Measurements from ENCODE around the gene SPDYE18.
"Not testable (repeated sequence)": the region's sequence is repeated elsewhere in the genome, so short reads cannot be mapped to it uniquely, and the experiment has no call there.

SPDYE18 gene, protein sequence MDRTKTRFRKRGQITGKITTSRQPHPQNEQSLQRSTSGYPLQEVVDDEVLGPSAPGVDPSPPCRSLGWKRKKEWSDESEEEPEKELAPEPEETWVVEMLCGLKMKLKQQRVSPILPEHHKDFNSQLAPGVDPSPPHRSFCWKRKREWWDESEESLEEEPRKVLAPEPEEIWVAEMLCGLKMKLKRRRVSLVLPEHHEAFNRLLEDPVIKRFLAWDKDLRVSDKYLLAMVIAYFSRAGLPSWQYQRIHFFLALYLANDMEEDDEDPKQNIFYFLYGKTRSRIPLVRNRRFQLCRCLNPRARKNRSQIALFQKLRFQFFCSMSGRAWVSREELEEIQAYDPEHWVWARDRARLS

DNA sequence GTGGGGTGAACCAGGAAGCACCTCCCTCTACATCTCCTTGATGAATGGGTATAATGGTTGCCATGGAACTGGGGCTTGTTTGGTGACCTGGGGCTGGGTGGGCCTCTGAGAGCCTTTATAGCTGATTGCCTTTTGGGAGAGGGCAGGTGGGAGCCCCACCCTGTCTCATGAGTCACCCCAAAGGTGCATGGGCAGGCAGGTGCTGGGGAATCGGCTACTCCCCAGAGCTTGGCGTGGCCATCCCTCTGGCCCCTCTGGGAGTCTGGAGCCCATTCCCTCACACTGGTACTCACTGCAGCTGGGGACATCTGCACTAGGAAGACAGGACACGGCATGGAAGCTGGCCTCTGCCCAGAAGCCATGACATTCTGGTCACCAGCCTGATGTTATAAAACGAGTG lies at the start of gene SPDYE18:
TSS of gene SPDYE18 (minus strand) at position 2 of the 400 bp plus-strand sequence. CDS start 2,046 bp downstream, outside the sequence.
- not testable (repeated sequence) for DNase-seq (ENCODE audit: low read depth)

DNA sequence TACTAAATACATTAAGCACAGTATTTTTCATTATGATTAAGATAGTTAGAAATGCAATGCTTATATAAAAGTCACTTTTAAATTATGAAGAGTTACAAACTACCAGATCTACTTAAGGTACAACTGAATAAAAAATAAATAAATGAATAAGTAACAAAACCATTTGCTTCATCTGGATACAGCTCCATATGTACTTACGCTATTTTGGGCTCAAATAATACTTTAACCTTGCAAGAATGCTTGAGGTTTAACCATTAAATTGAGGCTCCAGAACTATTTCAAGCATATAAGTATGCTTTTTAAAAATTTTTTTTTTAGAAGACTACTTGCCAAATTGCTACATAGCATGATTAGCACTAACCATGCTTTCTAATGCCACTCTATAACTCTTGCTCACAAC lies 46.0 kb upstream of the SPDYE18 start:
- DNase-seq (ENCODE audit: low read depth): not testable (repeated sequence)

DNA sequence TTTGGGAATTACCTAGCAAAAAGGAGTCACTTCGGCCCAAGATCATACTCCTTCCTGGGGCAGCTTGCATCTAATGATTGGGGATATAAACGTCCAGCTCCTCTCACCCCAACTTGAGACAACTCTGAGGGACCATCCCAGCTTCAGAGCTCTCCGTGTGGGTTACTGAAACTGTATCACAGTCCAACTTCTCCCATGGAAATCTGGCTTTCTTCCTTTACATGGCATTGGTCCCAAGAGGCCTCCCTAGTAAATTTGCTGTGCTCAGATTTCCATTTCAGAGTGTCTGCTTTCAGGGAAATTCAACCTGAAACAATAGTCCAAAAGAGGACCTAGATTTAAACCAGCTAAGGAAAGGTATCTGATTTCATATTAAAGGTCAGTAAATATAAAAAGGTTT lies 45.3 kb upstream of the SPDYE18 start:
- DNase-seq (ENCODE audit: low read depth): not testable (repeated sequence)

DNA sequence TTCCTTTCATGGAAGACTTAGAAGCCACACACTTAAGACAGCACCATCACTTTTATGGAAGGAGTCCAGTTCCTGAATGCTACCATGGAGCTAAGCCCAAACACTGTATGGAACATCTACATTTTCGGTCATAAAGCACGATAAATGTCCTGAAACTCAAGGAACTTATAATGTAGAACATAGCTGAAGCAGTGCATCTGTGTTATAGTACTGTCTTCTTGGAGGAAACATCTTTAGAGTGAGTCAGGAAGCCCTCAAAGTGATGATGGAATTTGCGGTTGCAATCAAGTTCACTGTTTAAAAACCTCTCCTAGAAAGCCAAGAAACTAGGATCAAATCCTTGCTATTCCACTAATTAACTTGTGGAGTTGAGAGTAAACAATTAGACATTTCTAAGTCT lies 43.5 kb upstream of the SPDYE18 start:
- not testable (repeated sequence) for DNase-seq (ENCODE audit: low read depth)

DNA sequence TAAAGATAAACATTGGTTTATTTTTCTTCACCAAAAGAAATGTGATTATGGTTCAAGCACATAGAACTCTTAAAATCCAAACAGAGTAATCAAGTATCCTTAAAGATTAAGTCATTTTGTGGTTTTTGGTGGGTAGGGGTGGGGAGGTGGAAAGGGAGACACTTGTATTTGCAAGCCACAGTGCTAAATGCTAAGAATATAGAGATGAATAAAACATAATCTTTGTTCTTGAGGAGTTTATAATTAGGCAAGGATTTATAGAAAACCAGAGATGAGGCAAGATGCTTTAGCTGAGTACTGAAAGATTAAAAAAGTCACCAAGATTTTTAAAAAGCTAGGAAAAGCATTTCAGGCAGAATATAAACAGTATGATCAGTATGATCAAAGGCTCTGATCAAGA lies 40.3 kb upstream of the SPDYE18 start:
- DNase-seq (ENCODE audit: low read depth): not testable (repeated sequence)

DNA sequence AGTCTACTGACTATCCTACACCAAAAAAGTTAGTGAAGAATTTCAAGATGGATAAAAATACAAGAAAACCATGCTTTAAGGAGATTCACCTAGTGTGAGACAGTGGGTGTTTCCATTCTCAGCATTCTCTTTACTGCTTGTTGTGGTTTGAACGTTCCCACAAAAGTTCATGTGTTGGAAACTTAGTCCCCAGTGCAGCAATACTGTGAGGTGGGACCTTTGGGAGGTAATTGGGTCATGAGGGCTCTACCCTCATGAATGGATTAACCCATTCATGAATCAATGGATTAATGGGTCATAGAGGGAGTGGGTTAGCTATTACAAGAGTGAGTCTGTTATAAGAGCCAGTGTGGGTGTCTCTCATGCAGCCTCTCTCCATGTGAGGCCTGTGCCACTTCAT lies 38.8 kb upstream of the SPDYE18 start:
- not testable (repeated sequence) for DNase-seq (ENCODE audit: low read depth)

DNA sequence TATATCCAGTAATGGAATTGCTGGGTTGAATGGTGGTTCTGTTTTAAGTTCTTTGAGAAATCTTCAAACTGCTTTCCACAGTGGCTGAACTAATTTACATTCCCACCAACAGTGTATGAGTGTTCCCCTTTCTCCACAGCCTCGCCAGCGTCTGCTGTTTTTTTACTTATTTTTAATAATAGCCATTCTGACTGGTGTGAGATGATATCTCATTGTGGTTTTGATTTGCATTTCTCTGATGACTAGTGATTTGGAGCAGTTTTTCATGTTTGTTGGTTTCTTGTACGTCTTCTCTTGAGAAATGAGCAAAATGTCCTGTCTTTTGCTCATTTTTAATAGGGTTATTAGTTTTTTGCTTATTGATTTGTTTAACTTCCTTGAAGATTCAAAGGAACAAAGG lies 38.1 kb upstream of the SPDYE18 start:
- DNase-seq (ENCODE audit: low read depth): not testable (repeated sequence)

DNA sequence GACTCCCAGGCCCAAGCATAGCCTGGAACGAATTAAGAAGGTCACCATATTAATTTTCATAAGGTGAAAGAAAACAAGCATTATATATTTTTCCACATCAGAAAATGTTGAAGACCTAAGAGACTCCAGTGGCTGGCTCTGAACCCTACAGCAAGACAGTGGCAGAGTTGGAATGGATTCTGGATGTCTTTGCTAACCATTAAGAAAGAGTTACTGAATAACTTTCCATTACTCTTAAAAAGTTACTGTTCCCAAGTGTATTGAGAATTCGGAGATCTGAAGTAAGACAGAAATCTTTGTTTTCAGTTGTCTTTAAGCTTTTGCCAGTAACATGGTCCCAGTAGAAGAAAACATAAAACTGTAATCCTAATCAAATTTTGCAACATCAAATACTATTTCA lies 29.9 kb upstream of the SPDYE18 start:
- not testable (repeated sequence) for DNase-seq (ENCODE audit: low read depth)

DNA sequence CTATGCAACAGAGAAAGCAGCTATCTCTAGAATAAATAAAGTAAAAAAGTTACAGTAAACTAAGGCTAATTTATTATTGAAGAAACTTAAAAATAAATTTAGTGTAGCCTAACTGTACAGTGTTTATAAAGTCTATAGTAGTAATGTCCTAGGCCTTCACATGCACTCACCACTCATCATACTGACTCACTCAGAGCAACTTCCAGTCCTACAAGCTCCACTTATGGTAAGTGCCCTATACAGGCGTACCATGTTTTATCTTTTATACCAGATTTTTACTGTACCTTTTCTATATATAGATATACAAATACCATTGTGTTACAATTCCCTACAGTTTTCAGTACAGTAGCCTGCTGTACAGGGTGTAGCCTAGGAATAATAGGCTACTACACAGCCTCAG lies 19.8 kb upstream of the SPDYE18 start:
- DNase-seq (ENCODE audit: low read depth): not testable (repeated sequence)

DNA sequence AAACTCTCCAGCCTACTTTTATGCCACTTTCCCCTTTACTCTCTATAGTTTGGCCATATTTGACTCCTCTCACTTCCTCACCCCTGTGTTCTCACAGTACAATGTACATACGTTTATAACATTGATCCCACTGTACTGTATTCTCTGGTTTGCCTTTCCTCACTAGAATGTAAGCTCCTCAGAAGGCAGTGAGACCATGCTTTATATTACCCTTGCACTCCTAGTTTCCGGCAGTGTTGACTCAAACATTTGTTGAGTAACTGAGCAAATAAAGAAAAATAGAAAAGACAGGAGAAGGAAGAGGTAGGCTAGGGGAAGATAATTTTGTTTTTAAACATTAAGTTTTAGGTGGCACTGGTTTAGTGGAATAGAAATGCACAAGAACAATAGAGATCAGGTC lies 17.9 kb upstream of the SPDYE18 start:
- DNase-seq (ENCODE audit: low read depth): not testable (repeated sequence)

DNA sequence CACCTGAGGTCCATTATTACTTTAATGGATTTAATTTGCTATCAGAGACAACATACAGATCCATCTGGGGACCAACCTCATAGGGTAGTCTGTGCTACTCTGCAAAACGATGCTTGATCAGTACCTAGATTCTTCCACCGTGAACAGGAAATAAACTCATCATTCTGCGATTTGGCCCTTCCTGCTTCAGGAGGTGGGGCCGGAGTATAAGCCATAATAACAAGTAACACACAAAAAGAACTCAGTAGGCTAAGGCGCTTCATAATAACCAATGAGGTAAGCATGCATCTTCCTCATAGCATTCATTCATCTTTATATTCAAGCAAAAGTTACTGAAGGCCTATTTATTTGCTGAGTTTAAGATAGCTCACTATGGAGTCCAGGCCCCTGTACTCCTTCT lies 17.3 kb upstream of the SPDYE18 start:
- DNase-seq (ENCODE audit: low read depth): not testable (repeated sequence)

DNA sequence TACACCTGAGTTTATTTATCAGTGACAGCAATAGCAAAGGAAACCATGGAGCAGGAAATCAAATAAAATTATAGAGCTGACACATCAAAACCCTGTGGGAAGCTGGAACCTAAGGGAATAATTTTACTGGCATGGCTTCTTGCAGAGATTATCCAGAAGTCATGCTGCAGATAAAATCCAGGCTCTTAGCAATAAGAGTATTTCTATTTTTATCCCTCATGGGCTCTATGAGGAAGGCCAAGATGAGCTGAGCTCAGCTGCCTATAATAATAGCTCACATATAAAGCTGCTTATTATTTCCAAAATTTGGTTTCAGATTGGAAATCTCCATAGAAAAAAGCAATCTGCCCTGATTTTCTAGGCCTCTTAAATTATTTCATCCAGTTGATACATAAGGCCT lies 16.8 kb upstream of the SPDYE18 start:
- not testable (repeated sequence) for DNase-seq (ENCODE audit: low read depth)

DNA sequence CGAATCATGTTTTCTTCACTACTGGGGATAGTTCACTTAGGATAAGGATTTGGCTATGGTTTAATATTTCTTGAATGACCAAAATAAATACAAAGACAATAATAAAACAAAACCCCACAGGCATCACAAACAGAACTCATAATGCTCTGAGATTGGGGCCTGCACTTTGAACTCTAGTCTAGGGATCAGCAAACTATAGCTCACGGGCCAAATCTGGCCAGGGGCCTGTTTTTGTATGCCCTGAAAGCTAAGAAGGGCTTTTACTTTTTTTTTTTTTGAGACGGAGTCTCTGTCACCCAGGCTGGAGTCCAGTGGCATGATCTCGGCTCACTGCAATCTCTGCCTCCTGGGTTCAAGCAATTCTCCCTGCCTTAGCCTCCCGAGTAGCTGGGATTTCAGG lies 14.7 kb upstream of the SPDYE18 start:
- DNase-seq (ENCODE audit: low read depth): not testable (repeated sequence)

DNA sequence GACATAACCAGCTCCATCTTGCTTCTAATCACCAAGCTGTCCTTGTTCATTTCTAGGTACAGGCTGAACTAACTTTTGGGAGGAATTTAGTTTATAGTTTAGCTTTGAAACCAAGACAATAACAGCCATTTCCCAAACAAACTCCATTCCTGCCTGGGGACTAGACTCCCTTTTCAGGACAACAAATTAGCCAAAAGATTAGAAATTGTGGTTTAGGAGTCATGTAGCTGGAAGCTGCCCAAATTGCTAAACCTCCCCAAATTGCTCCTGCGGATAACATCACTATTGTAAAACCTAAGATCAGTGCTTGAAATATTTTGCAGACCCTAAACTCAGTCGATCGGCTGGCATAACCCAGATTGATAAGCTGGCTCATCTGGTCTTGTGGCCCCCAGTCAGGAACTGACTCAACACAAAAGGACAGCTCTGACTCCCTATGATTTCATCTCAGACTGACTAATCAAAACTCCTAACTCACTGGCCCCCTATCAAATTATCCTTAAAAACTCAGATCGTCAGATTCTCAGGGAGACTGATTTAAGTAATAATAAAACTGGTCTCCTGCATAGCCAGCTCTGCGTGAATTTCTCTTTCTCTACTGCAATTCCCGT lies 12.5 kb upstream of the SPDYE18 start:
- not testable (repeated sequence) for DNase-seq (ENCODE audit: low read depth)

DNA sequence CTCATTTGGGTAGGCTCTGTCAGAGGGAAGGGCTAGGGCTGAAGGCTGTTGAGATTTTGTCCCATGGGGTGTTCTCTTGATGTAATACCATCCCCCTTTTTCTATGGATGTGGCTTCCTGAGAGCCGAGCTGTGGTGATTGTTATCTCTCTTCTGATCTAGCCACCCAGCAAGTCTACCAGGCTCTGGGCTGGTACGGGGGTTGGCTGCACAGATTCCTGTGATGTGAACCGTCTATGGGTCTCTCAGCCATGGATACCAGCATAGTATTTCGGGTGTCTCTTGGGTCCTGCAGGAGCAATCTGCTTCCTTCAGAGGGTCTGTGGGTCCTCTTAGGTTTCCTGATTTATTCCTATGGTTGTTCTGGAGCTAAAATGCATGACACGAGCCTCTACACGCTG lies 8.8 kb upstream of the SPDYE18 start:
- not testable (repeated sequence) for DNase-seq (ENCODE audit: low read depth)

DNA sequence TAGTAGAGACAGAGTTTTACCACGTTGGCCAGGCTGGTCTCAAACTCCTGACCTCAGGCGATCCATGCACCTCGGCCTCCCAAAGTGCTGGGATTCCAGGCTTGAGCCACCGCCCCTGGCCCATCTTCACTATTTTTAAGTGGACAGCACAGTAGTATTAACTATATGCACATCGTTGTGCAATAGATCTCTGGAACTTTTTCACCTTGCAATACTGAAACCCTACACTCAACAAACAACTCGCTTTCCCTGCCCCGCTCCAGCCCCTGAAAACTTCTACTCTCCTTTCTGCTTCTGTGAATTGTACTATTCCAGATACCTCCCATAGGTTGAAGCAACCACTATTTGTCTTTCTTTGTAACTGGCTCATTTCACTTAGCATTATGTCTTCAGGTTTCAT lies 3.5 kb upstream of the SPDYE18 start:
- DNase-seq (ENCODE audit: low read depth): not testable (repeated sequence)

DNA sequence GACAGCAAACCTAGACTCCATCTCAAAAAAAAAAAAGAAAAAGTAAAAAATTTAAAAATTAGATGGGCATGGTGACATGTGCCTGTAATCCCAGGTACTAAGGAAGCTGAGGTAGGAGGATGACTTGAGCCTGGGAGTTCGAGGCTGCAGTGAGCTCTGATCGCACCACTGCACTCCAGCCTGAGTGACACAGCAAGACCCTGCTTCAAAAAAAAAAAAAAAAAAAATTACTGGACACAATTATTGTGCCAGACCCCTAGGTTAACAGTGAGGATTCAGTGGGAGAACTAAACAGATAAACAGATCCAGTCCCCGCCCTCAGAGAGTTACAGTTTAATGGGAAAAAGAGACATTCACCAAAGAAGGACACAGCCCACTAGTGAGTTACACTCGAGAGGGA lies 1.4 kb upstream of the SPDYE18 start:
- DNase-seq (ENCODE audit: low read depth): not testable (repeated sequence)

DNA sequence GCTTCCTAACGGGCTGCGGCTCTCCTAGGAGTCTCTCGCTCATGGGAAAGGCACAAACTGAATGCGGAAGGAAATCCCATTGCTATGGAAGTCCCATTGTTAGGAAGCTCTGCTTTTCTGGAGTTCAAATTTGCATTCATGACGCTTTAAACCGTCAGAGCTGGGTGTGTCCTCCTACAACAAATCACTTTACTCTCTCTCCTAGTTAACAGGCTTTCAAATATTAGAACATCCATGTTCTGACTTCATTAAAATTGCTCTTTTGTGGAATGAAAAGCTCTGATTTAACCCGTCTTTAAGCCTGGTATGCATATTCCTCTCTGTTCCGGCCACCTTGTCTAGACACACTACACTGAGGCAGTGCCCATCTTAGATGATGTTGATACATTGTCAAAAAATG lies 30.1 kb downstream of the SPDYE18 start, which contains the start of gene SPDYE17:
TSS of gene SPDYE17 (minus strand) at position 101 of the 400 bp plus-strand sequence. CDS start 1,791 bp downstream, outside the sequence.
- DNase-seq (ENCODE audit: low read depth): not testable (repeated sequence)

DNA sequence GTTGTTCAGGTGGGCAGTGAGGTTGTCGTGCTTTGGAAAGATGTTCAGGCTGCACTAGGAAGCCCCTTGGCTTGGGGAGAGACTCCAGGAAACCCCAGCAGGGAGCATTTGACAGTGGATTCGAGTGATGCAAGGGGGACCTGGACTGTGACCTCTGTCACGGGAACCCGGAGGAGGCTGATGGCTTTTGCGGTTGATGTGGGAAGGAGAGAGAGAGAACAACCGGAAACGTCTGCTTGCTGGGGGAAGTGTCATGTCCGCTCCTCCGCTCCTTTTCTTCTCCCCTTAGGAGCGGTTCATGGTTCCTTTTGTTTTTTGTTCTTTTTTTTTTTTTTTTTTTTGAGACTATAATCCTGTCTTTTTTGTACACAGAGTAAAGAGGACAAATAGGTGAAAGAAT lies 36.0 kb downstream of the SPDYE18 start:
- not testable (repeated sequence) for DNase-seq (ENCODE audit: low read depth)

DNA sequence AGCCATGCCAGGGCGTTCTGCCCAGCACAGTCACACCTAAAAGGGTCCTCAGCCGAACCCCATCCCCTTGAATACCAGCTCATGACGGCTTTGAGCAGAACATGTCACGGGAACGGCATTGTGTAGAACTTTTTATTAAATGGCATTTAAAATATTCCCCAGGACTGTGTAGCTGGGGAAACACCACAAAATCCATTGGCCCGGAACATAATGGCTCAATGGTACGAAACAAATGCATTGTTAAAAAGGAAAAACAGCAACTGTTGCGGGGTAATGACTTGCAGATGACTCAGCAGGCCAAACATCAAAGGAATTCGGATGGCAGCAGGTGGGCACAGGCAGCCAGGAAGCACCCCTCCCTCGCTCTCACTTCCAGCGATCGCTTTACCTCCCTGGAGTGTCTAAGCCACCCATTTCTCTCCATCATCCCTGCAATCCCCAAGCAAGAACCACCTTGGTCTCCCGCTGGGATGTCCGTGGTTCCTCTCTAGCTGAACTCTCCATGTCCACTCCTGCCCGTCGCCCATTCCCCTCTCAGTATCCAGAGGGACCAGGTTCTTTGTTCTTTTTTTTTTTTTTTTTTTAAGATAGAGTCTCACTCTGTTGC lies 52.2 kb downstream of the SPDYE18 start:
- DNase-seq (ENCODE audit: low read depth): not testable (repeated sequence)

DNA sequence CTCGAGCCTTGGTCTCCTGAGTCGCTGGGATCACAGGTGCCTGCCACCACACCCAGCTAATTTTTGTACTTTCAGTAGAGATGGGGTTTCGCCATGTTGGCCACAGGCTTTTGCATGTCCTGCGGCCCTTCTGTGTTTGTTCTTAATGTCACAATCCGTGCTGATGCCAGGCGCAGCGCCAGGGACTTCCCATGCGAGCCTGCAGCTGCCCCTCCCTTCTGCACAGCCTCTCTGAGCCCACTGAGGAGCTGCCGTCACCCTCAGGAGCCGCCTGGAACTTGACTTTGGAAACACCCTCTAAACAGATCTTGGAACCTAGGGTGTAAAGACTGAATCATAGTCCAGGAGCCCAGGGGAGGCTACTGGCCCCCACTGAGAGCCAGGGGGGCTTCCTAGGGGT lies 54.4 kb downstream of the SPDYE18 start:
- not testable (repeated sequence) for DNase-seq (ENCODE audit: low read depth)

DNA sequence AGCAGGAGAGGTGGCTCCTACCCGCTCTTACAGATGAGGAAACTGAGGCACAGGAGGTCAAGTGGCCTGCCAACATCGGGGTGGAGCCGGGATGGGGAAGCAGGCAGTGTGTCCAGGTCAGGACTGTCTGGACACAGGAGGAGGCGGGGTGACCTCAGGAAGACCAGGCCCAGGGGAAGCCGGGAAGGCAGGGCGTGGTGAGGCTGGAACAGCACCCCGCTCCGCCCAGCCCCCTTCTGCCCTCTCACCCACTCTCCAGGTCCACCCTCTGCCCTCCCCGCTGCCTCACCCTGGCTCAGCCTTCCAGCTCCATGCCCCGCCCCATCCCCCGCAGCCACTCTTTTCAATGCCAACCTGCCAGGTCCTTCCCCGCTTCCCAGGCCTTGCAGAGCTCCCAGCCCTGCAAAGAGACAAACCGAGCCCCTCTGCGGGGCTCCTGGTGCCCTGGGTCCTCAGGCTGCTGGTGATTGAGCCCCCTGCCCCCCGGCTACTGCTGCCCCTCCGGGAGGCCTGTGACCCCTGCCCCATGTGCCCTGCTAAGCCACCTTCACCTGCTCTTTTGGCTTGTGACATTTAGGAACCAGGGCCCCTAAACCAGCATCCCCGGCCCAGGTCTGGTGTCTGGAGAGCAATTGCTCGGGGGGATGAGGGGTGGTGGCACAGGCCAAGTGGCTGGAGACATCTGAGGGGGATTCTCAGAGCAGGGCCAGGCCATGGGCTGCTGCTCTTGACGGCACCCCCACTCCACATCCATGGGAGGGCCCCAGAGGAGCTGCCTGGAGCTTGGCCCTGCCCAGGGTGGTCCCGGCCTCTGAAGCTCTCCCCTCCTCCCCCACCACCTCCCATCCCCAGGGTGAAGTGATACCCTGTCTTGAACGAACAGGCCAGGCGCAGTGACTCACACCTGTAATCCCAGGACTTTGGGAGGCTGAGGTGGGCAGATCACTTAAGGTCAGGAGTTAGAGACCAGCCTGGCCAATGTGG lies 55.9 kb downstream of the SPDYE18 start:
- DNase-seq (ENCODE audit: low read depth): not testable (repeated sequence)
